Measurements from ENCODE around the gene SPATA3.
"Not testable (repeated sequence)": the region's sequence is repeated elsewhere in the genome, so short reads cannot be mapped to it uniquely, and the experiment has no call there.

Gene SPATA3

DNA sequence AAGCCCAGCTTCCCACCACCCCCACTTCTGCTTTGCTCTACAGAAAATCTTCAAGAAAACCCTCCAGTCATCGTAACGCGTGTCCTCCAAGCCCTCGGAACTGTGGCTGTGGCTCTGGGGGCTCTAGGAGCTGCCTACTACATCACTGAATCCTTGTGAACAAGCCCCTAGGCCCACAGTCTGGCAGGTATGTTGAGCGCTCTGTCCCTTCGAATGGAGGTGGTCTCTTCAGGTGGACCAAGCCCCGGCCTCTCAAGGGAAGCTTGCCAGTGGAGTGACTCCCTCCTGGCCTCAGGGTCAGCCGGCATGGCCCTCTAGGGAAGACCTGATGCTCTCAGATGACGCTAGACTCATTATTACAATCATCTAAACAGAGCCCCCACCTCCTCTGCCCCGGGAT, 6.7 kb downstream of the SPATA3 start:
- TF ChIP-seq, protein P1, sequence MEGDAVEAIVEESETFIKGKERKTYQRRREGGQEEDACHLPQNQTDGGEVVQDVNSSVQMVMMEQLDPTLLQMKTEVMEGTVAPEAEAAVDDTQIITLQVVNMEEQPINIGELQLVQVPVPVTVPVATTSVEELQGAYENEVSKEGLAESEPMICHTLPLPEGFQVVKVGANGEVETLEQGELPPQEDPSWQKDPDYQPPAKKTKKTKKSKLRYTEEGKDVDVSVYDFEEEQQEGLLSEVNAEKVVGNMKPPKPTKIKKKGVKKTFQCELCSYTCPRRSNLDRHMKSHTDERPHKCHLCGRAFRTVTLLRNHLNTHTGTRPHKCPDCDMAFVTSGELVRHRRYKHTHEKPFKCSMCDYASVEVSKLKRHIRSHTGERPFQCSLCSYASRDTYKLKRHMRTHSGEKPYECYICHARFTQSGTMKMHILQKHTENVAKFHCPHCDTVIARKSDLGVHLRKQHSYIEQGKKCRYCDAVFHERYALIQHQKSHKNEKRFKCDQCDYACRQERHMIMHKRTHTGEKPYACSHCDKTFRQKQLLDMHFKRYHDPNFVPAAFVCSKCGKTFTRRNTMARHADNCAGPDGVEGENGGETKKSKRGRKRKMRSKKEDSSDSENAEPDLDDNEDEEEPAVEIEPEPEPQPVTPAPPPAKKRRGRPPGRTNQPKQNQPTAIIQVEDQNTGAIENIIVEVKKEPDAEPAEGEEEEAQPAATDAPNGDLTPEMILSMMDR (IDR thresholded peaks at IDR 0.05; ENCODE audit: low read depth, low read length, missing control alignments) = no peak
- no peak overlapping the region for H3K4me3 ChIP-seq (ENCODE audit: low read depth, low read length)
- no peak for DNase-seq (ENCODE audit: low read depth)

DNA sequence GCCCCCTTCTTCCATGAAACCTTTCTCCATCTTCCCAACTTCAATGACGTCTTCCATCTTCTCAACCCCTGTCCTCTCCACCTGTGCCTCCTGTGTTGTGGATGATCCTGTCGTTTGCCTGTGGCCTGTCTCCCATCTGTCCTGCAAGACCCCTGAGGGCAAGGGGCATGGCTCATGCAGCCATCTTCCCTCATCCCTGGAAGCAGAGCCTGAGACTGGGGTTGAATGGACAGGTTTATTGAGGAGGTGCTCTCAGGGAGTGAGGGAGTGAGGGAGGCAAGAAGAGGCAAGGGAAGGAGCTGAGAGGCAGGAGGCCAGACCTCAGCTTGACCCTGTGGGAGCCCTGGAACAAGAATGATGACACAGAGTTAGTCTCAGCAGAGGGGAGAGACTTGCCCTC, 7.3 kb downstream of the SPATA3 start:
- TF ChIP-seq, protein P1 (IDR thresholded peaks at IDR 0.05; ENCODE audit: low read depth, low read length, missing control alignments) = no peak
- no peak overlapping the region for H3K4me3 ChIP-seq (ENCODE audit: low read depth, low read length)
- no peak for DNase-seq (ENCODE audit: low read depth)

DNA sequence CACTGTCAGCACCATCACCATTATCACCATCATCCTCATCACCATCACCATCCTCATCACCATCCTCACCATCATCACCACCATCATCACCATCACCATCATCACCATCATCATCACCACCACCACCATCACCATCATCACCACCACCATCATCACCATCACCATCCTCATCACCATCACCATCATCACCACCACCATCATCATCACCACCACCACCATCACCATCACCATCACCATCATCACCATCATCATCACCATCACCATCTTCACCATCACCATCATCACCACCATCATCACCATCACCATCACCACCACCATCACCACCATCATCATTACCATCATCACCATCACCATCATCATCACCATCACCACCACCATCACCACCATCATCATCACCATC, 9.0 kb downstream of the SPATA3 start:
- H3K4me3 ChIP-seq (ENCODE audit: low read depth, low read length); DNase-seq (ENCODE audit: low read depth): not testable (repeated sequence)

DNA sequence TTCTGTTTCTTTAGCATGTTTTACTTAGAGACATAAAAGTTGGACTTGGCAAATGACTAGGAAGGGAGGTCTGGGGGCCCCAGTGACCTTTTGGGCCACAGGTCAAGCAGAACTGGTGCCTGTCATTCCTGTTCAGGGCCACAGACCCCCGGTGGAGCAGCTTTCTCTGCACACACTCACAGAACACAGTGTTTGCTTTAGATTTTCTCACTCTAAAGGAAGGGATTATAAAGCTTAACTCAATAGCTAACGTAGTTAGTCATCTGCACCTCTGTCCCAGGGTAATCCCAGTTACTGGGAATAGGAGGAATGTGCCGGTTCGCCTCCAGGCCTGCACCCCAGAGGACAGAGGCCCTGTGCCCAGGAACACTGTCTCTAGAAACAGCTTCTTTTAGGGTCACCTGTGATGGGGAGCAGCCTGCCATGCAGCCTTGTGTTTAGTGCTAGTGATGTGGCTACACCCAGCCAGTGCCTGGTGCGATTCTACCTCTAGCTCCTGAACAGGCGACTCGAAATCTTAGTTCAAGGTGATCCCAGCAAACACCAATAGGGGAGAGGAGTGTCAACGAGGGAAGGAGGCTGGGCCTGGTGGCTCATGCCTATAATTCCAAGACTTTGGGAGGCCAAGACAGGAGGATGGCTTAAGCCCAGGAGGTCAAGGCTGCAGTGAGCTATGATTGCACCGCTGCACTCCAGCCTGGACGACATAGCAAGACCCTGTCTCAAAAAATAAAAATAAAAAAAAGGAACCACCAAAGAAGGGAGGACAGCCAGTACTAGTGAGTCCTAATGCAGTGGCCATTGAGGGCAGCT, 11.6 kb downstream of the SPATA3 start:
- DNase-seq (ENCODE audit: low read depth) = no peak
- H3K4me3 ChIP-seq (ENCODE audit: low read depth, low read length) = no peak overlapping the region
- TF ChIP-seq, protein P1 (IDR thresholded peaks at IDR 0.05; ENCODE audit: low read depth, low read length, missing control alignments) = no peak

DNA sequence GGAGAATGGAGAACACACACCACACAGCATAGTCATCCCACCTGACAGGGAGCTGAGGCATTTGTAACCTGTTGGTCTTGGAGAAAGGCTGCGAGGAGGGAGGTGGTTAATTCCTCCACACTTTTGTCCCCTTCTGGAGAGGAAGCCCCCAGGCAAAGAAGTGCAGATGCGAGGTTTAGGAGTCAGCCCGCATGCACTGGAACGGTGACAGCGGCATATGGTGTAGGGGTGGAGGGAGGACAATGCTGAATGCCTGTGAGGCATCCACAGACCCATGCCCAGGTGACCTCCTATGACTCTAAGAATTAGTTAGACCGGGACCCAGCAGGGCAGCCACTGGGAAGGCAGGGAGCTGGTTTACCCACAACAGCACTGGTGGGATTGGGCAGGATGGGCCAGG, 12.2 kb downstream of the SPATA3 start:
- H3K4me3 ChIP-seq (ENCODE audit: low read depth, low read length) = no peak overlapping the region
- TF ChIP-seq, protein P1 (IDR thresholded peaks at IDR 0.05; ENCODE audit: low read depth, low read length, missing control alignments) = no peak
- DNase-seq (ENCODE audit: low read depth) = no peak

DNA sequence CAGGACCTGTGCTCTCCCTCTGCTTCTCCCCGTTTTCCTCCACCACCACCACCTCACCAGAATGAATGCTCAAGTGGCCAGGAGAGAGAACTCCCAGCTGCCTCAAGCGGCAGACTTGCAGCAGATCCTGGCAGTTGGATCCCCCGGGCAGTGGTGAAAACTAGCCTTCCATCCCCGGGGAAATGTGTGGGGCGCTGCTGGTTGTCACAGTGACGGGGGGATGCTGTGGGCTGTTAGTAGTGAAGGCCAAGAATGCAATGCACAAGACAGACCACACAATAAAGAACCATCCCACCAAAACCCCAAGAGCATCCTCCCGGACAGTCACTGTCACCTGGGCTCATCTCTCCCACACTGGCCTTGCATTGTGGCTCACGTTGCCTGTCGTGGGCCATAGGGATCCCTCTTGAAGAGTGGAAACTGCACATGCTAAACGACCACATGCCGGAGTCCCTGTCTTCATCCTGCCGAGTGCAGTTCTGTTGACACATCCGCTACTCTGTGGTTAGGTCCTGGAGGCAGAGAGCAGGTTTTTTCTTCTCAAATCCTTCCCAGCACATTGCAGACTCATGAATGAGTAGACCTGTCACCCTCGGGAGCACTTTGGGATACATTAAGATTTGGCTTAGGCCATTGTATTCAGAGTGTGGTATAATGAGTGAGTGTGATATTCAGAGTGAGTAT, 13.5 kb downstream of the SPATA3 start:
- TF ChIP-seq, protein P1 (IDR thresholded peaks at IDR 0.05; ENCODE audit: low read depth, low read length, missing control alignments) = no peak
- no peak overlapping the region for H3K4me3 ChIP-seq (ENCODE audit: low read depth, low read length)

DNA sequence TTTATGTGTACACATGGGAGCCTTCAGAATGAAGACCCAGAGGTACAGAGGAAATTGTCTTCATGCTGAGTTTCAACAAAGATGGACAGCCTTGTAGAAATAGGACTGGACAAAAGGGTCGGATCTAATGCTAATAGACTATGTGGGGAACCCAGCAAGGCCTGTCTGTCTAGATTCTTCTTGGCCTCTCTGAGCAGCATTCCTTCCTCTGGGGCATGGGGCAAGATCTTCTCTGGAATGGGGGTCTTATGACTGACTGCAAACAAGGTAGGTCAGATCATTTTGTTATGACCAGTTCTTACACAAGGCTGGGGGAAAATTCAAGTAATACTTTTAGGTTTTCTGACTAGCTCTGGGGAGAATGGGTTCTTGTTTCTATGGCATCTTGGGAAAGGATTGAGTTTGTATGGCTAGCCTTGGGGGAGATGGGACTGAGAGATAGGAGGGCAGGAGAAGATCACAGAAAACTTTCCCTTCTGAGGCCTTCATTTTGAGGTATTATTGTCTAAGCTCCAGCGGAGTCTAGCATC, 14.3 kb downstream of the SPATA3 start:
- no peak for DNase-seq (ENCODE audit: low read depth)
- H3K4me3 ChIP-seq (ENCODE audit: low read depth, low read length) = no peak overlapping the region
- TF ChIP-seq, protein P1 (IDR thresholded peaks at IDR 0.05; ENCODE audit: low read depth, low read length, missing control alignments) = no peak

More for the DNA sequence above, 13.5 kb downstream of the SPATA3 start:
- DNase-seq (ENCODE audit: low read depth) = no peak
